GM19025 (cell line): ENCODE data around the gene ZNF644.
"Not testable (repeated sequence)": the region's sequence is repeated elsewhere in the genome, so short reads cannot be mapped to it uniquely, and the experiment has no call there.

Experiments used
- ATAC-seq: cut with Tn5 transposase; IDR thresholded peaks from one replicate; pipeline ENCODE4 v1.9.1; 2021; ENCODE audit warnings: mild to moderate bottlenecking, low read depth, moderate library complexity; ENCODE audit not compliant: unreplicated experiment

The ZNF644 gene

DNA sequence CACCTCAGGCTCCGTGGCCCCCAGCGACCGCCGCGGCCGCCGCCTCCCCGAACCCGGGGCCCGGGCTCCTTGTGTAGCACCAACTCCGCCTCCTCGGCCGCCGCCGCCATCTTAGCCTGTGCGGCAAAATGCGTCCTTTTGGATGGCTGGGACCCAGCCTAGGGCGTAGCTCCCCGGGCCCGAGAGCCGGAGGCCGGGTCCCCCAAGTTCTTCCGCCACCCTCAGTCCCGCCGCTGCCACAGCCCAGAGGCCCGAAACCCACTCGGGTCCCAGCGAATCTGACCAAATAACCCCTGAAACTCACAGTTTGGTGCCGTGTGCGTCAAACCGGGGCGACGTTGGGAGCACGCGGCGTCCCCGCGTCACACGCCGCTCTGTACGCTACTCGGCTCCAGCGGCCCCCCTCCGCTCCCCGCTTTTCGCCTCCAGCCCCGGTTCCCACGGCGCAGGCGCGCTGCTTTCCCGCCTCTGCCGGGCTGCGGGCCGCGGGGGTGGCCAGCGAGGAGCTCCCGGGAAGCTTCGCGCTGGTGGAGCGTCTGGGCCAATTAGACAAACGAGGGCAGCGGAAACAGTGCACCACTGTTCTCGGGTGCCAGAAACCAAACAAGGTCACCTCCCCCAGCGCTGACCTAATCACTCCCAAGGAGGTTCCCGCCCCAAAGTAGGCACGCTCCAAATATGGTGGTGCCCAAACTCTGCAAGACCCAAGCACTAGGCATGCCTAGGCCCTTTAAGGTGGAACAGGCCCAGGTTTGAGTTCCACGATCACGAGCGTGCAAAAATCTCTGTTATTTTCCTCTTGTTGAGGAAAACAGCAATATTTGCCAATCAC is at the start of gene ZNF644:
Gene ZNF644 (minus strand): TSS at position 350 of the 832 bp plus-strand sequence. CDS start 39,682 bp downstream, outside the sequence.
- ATAC-seq, result peak; percentile 73

DNA sequence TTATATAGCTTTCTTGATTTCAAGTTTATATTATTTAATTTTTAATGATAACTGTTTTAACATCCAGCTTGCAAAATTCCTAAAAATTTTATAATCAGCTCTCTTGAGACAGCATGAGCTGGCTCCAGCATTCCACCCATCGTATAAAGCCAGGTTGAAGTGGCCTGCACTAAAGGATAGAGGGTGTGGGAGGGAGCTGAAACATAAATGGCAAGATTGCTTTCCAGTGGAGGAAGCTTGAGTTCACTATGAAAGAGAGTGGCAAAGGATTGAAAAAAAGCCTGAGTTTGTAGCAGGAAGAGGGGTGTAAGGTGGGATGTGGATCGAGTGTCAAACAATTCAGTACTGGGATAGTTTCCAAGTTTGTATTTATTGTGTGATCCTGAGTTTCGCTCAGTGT is 48.5 kb upstream of the ZNF644 start:
- no peak for ATAC-seq

DNA sequence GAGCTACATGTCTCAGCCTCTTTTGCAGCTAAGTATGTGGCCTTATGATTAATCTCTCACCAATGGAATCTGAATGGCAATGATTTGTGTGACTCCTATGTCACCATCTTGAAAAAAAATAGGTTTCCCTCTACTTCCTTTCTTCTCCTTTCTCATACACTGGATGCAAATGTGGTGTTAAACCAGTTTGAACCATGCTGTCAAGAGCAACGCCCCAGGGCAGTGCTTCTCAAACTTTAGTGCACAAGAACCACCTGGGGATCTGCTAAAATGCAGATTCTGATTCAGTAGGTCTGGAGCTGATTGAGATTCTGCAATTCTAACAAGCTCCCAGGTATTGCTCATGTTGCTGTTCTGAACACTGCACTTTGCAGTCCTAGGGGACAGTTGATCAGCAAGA is 44.7 kb upstream of the ZNF644 start:
- ATAC-seq, result no peak

DNA sequence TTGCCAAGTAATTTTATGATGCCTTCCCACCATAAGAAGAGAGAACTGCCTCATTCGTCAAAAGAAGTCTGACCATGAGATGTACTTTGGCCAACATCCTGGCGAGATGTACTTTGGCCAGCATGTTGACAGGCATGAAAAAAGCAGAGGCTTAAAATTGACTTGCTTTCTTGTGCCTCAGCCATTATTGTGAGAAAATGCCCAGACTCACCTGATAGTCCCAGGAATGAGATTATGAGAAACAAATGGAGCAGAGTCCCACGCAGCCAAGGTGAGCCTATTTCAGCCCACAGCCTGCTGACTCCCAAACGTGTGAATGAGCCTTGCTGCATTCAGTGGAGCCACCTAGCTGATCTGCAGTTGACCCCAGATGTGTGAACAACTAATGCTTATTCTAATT is 43.5 kb upstream of the ZNF644 start:
- ATAC-seq, result no peak

DNA sequence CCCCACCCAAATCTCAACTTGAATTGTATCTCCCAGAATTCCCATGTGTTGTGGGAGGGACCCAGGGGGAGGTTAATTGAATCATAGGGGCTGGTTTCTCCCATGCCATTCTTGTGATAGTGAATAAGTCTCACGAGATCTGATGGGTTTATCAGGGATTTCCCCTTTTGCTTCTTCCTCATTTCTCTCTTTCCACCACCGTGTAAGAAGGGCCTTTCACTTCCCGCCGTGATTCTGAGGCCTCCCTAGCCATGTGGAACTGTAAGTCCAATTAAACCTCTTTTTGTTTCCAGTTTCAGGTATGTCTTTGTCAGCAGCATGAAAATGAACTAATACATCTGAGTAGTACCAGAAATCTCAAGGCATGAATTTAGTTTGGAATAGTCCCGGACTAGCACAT is 41.6 kb upstream of the ZNF644 start:
- ATAC-seq, result not testable (repeated sequence)

DNA sequence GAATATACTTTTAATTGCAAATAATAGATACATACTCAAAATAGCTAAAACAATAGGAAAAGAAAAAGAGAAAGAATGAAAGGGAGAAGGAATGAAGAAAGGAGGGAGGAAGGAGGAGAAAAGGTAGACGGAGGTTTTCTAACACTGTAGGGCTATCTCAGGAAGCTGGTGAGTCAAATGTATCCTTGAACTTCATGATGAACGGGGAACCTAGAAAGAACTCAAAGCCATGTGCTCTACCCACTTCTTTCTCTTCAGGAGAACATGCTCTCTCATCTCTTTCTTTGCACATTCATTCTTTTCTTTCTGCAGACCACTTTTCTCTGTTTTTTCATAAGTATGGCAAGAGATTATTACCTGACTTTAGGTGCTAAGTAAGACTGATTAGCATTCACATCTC is 37.3 kb upstream of the ZNF644 start:
- no peak for ATAC-seq

DNA sequence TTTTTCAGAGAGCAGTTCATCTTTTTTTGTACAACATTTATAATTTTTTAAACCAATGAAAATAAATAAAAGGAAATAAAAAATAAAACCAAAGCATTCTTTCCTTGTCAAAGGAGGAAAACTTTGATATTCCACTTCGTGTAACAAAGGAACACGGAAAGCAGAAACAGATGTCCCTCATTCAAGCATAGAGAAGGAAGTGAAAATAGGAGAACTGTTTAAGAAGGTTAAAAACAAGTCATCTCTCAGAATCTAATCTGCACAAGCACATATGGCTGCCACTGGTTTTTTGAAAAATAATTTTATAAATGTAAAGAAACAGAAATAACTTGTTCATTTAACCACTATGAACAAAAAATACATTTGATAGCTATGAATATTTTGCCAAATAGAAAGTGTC is 35.9 kb upstream of the ZNF644 start:
- no peak for ATAC-seq

DNA sequence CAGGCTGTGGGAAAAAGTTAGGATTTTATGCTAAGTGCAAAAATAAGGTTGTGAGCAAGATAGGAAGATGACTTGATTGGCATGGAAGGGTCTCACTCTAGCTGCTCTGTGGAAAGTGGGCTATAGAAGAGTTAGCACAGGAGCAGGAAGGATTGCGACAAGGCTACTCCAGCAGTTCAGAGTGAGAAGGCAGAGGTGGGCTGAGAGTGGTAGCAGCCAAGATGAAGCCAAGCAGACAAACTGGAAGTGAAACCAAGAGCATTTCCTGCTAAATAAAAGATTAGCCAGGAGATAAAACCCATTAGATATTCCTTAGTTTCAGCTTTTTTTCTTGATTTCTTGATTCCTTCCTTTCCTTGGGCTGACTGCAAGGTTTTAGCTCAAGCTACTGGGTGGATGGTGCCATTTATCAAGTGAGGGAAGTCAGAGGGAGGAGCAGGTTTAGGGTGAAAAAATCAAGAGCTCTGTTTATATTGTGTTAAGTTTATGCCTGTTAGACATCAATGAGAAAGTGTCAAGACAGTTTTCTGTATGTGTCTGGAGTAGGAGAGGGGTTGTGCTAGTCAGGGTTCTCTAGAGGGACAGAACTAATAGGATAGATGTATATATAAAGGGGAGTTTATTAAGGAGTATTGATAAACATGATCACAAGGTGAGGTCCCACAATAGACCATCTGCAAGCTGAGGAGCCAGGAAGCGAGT is 33.1 kb upstream of the ZNF644 start:
- peak; percentile 72 for ATAC-seq

DNA sequence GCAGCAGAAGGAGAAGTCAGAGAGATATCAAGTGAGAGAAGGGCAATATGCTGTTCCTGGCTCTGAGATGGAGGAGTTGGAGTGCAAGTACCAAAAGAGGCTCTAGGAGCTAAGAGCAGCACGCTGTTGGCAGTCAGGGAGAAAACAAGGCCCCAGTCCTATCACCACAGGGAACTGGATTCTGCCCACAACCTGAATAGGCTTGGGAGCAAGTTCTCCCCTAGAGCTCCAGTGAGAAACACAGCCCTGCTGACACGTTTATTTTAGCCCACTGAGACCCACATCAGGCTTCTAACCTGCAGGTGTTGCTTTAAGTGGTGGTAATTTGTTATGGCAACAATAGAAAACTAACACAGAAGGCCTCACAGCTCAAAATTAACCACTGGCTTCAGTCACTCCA is 31.8 kb upstream of the ZNF644 start:
- no peak for ATAC-seq

DNA sequence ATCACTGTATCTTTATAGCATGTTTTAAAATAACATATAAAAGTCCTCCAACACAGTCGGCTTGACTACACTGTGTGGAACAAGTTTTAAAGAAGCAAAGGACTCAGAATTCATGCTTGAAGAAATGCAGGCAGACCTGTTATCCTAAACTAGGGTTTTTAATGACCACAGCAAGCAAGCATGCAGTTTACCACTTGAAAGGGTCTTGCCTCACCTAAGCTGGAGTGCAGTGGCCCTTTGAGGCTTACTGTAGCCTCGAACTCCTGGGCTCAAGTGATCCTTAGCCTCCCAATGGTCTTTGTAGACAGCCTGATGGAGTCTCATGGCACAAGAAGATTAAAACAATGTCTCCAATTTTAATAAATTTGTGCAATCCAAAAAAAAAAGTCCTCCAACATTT is 27.7 kb upstream of the ZNF644 start:
- ATAC-seq, result not testable (repeated sequence)

DNA sequence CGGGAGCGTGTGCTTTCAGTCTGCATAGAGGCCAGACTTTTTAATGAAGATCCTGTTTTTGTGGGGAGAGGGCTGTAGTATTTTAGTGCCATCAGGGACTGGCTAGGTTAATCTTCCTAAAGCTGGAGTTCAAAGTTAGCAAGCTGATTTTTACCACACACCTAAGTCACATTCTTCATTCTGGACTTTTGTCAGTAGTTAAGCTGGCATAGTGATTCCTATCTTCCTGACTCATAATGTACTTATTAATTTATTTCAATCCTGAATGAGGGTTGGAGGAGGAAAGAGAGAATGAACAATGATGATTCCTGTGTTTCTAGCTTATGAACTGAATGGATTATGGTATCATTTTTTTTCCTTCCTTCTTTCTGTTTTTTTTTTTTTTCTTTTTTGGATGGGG is 24.9 kb upstream of the ZNF644 start:
- no peak for ATAC-seq

DNA sequence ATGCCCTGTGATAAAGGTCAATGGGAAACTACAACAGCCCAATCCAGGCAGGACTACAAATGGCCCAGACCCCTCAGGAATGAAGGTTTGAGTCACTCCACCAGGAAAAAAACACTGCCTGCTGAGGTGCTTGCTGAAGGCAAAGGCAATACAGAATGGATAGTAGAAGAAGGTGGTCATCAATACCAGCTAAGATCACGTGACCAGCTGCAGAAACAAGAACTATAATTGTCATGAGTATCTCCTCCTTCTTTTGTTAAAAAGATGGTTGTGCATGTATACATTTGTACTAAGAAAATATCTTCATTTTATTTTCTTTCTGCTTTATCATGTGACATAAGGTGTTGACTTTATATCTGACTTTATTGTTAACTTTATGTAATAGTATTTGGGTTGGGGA is 23.4 kb upstream of the ZNF644 start:
- no peak for ATAC-seq

DNA sequence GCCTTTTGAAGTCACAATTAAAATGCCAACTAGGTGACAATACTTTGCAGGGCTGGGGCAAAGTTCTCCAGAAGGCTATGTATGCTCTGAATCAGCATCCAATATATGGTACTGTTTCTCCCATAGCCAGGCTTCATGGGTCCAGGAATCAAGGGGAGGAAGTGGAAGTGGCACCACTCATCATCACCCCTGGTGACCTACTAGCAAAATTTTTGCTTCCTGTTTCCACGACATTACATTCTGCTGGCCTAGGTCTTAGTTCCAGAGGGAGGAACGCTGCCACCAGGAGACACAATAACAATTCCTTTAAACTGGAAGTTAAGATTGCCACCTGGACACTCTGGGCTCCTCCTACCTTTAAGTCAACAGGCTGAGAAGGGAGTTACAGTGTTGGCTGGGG is 22.9 kb upstream of the ZNF644 start:
- not testable (repeated sequence) for ATAC-seq

DNA sequence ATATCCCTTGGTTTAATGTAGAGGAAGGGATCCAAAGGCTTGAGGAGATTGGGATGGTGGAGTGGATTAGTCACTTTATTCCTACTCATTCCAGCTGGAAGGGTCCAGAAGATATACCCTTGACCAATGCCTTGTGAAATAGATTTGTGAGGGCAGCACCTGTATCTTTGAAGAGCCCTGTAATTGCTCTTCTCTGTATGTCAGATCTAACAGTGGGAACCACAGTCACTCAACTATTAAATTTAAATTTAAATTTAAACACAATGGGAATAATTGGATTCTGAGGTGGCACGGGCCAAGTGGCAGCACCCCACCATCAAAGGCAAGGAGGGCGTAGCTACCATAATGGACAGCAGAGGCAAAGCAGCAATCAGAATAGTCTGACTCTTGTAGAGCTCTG is 20.5 kb upstream of the ZNF644 start:
- not testable (repeated sequence) for ATAC-seq

DNA sequence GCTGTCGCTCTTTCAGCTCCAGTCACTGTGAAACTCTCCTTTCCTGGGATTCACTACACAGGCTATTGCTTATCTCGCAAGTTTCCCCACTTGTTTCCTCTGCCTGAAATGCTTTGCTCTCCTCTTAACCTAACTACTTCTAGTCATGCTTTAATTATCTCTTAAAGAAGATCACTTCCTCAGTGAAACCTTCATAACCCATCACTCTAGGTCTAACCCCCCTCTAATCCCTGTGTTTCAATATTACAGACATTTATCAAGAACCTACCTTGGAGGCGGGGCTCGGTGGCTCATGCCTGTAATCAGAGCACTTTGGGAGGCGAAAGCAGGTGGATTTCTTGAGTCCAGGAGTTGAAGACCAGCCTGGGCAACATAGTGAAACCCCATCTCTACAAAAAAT is 16.7 kb upstream of the ZNF644 start:
- ATAC-seq, result no peak

DNA sequence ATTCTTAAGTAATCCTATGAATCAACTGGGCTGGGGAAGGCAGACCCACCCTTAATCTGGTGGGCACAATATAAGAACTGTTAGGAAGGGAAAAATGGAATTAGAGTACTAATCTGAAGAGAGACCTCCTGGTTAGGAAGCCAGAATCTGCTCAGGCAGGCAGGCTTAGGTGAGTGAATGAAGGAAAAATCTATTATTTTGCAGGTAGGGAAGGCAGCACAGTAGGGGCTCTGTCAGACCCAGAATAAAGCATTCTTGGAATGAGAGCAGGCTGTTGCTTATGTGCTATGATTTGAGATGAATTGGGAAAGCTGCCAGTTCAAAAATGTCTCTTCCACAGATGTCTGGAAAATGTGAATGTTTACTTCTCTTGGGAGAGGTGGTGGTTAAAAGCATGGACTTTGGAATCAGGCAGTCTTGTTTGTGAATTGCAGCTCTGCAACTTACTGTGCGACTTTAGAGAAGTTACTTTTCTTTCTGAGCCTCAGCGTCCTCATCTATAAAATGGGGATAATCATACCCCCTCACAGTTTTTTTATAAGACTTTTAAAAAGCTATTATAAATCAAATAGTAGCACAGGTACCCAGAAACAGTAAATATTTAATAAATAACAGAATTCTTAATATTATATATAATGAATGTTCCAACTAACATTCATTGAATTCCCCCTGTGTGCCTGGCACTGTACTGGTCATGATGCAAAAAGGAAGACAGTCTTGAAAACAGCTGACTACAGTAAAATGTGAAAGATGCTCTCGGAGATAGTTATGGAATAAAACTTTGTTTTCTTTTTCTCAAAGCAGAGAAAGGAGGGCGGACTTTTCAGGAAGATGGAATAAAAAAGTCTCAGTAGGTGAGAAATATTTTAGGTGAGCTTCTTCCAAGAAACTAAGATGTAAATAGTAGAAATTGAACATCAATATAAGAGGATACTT is 15.3 kb upstream of the ZNF644 start:
- no peak for ATAC-seq

DNA sequence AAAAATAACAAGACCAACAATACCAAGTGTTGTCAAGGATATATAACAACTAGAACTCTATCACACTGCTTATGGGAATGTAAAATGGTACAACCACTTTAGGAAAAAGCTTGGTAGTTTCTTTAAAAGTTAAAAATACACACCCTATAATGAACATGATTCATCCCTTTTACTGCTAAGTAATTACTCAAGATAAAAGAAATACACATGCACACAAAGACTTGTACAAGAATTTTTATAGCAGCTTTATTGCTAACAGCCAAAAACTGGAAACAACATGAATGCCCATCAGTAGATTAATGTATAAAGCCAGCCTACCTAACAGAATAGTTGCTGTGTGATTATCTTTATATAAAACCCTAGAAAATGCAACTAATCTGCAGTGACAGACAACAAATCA is 10.5 kb upstream of the ZNF644 start:
- ATAC-seq, result no peak

DNA sequence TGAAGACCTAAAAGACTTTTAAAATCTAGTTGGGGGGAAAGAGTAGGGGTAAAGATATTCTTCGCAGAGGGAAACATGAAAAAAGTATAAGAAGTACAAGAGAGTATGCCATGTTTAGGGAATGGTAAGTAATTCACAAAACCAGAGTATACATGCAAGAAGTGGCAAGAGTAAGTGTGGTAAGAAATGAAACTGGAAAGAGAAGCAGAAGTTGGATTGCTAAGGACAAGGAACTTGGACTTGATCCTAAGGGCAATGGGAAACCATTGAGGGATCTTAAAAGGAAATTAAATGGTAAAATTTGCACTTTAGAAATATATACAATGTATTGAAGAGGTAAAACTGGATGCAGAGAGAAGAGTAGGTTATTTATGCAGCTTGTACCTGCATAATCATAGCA is 9.2 kb upstream of the ZNF644 start:
- no peak for ATAC-seq

DNA sequence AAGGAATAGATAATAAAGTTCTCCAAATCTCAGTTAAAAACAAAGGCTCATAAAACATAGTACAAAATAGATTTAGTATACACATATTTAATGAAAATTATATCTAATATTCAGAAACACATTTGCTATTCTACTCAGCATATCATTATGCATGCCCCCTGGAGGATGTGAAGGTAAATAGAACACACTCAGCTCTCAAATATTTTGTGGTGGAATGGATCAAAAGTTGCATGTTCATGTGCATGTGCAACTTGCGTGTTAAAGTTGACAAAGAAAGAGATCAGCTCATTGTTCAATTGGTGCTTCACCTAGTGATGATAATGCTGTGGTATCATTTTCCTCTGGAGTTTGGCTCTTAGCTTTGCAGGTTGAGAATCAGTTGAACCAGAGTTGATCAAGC is 4.9 kb upstream of the ZNF644 start:
- no peak for ATAC-seq

DNA sequence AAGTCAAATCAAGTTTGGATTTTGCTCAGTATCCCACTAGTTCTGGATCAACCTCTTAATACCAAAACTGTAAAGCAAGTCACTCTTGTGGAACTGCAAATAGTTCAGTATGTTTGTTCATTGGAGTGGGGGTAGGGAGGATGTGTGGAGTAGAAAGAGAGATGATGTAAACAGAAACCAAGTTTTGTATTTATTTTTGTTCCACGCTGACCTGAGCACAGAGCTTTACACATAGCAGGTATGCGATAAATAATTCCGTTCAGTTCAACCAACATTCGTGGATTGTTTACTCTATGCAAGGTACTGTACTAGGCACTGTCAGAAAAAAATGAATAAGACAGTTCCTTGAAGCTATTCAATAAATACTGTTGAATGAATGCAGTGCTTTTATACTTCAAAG is 4.5 kb upstream of the ZNF644 start:
- ATAC-seq, result no peak
